IMR-90 (cell line): ENCODE results near the gene PAM16. TPM values are rescaled to one million over a fixed set of nuclear protein-coding genes. Genes with fewer than 3 reads are reported as not detected.
A peak's percentile ranks its signal among the peaks of the same experiment; 100 is the strongest.

Source experiments
- ATAC-seq: fragments of 200-7000 bp; cut with Tn5 transposase; 2 replicates; pipeline ENCODE4 v1.9.1; 2020; ENCODE audit warnings: low read depth, mild to moderate bottlenecking, moderate library complexity
- BruUV-seq: library from RNA; stranded (reverse); fragments of 400-500 nt; replicated peaks from 2 replicates; lab custom pipeline; 2021; lab: Mats Ljungman, UMichigan
- CTCF ChIA-PET: fragments of 300-600 bp; formaldehyde crosslinking; extraction: SDS; loops from one replicate; lab custom pipeline; 2021; ENCODE audit warnings: antibody characterized with exemption; lab: Yijun Ruan, JAX
- POLR2A ChIA-PET: fragments of 300-600 bp; sonication (Branson Sonifier 250); formaldehyde crosslinking; loops from one replicate; lab custom pipeline; 2022; ENCODE audit warnings: antibody characterized with exemption; ENCODE audit not compliant: unreplicated experiment; lab: Charles Lee
- DNase-seq: peaks from one replicate; pipeline ENCODE4 v3.0.0; 2013
- H2AFZ ChIP-seq: replicated peaks from 2 replicates; pipeline ENCODE3; 2013; ENCODE audit warnings: low read length, mild to moderate bottlenecking; ENCODE audit not compliant: poor library complexity
- H2AK5ac ChIP-seq: 2 replicates; pipeline ENCODE4 v1.6.1; 2013; ENCODE audit warnings: low read depth, low read length, inconsistent platforms
- H2AK9ac ChIP-seq: replicated peaks from 2 replicates; pipeline ENCODE3; 2013; ENCODE audit warnings: mild to moderate bottlenecking, low read depth, low read length, moderate library complexity; ENCODE audit not compliant: poor library complexity
- H2BK120ac ChIP-seq: 2 replicates; pipeline ENCODE4 v1.6.1; 2013; ENCODE audit warnings: low read depth, low read length, inconsistent platforms
- H2BK15ac ChIP-seq: 3 replicates; pipeline ENCODE4 v1.6.1; 2013; ENCODE audit warnings: low read depth, low read length, inconsistent platforms
- H2BK20ac ChIP-seq: 2 replicates; pipeline ENCODE4 v1.6.1; 2013; ENCODE audit warnings: low read depth, mild to moderate bottlenecking, inconsistent platforms, low read length, moderate library complexity
- H2BK5ac ChIP-seq: 2 replicates; pipeline ENCODE4 v1.6.1; 2013; ENCODE audit warnings: mild to moderate bottlenecking, low read depth, low read length, inconsistent platforms; ENCODE audit not compliant: poor library complexity, severe bottlenecking
- H3K14ac ChIP-seq: replicated peaks from 2 replicates; pipeline ENCODE4 v1.6.1; 2013; ENCODE audit warnings: low read depth, low read length, inconsistent platforms
- H3K18ac ChIP-seq: 2 replicates; pipeline ENCODE4 v1.6.1; 2013; ENCODE audit warnings: low read depth, low read length, control low read depth
- H3K23ac ChIP-seq: 2 replicates; pipeline ENCODE4 v1.6.1; 2013; ENCODE audit warnings: low read depth, low read length, inconsistent platforms
- H3K27ac ChIP-seq: 2 replicates; pipeline ENCODE4 v1.5.1; 2013; ENCODE audit warnings: mild to moderate bottlenecking, control low read depth, low read length; ENCODE audit not compliant: insufficient read depth
- H3K27me3 ChIP-seq: 2 replicates; pipeline ENCODE4 v1.6.1; 2013; ENCODE audit warnings: low read length; ENCODE audit not compliant: control insufficient read depth, insufficient read depth
- H3K36me3 ChIP-seq: 2 replicates; pipeline ENCODE4 v1.6.1; 2013; ENCODE audit warnings: low read length, mixed read lengths; ENCODE audit not compliant: control insufficient read depth, insufficient read depth
- H3K4ac ChIP-seq: 2 replicates; pipeline ENCODE4 v1.6.1; 2013; ENCODE audit warnings: low read depth, low read length, inconsistent platforms
- H3K4me1 ChIP-seq: 2 replicates; pipeline ENCODE4 v1.6.1; 2013; ENCODE audit warnings: low read length, mixed read lengths; ENCODE audit not compliant: control insufficient read depth, insufficient read depth
- H3K4me2 ChIP-seq: 2 replicates; pipeline ENCODE4 v1.6.1; 2013; ENCODE audit warnings: low read depth, mild to moderate bottlenecking, control low read depth, low read length, moderate library complexity
- H3K4me3 ChIP-seq: 2 replicates; pipeline ENCODE4 v1.5.1; 2013; ENCODE audit warnings: low read depth, mild to moderate bottlenecking, control low read depth, low read length, moderate library complexity; ENCODE audit not compliant: insufficient read depth
- H3K56ac ChIP-seq: 2 replicates; pipeline ENCODE4 v1.6.1; 2013; ENCODE audit warnings: low read length, inconsistent platforms; ENCODE audit not compliant: insufficient read depth; ENCODE audit errors: extremely low read depth
- H3K79me1 ChIP-seq, 2 experiments: 2 replicates each; pipeline ENCODE4 v1.6.1; 2013; ENCODE audit warnings: low read length in 2 of 2, inconsistent platforms in 1 of 2, low read depth in 1 of 2
- H3K9ac ChIP-seq: 2 replicates; pipeline ENCODE4 v1.6.1; 2013; ENCODE audit warnings: low read depth, low read length, control low read depth
- H3K9me1 ChIP-seq: 2 replicates; pipeline ENCODE4 v1.6.1; 2013; ENCODE audit warnings: low read length, inconsistent platforms; ENCODE audit not compliant: insufficient read depth
- H3K9me3 ChIP-seq: 2 replicates; pipeline ENCODE4 v1.6.1; 2013; ENCODE audit warnings: low read length; ENCODE audit not compliant: control insufficient read depth, insufficient read depth
- H4K20me1 ChIP-seq: 2 replicates; pipeline ENCODE4 v1.6.1; 2013; ENCODE audit warnings: low read length, inconsistent platforms; ENCODE audit not compliant: insufficient read depth
- H4K5ac ChIP-seq: 2 replicates; pipeline ENCODE4 v1.6.1; 2013; ENCODE audit warnings: mild to moderate bottlenecking, low read depth, low read length, control low read depth
- H4K8ac ChIP-seq, 2 experiments: 2 replicates each; pipeline ENCODE4 v1.6.1; 2013; ENCODE audit warnings: low read depth in 2 of 2, low read length in 2 of 2, control low read depth in 1 of 2, inconsistent platforms in 1 of 2
- H4K91ac ChIP-seq: 2 replicates; pipeline ENCODE4 v1.6.1; 2013; ENCODE audit warnings: low read depth, low read length, inconsistent platforms; ENCODE audit not compliant: insufficient read depth
- RAD21 ChIP-seq: IDR thresholded peaks from 2 replicates; pipeline ENCODE4 v1.6.1; 2012; ENCODE audit warnings: low read length, improper control_type of control experiment
- RFX5 ChIP-seq: IDR thresholded peaks from 2 replicates; pipeline ENCODE4 v1.8.0; 2012; ENCODE audit warnings: low read depth, mild to moderate bottlenecking, low read length, moderate library complexity
- SMC3 ChIP-seq: fragments of 150-350 bp; IDR thresholded peaks from 2 replicates; pipeline ENCODE4 v1.6.1; 2016; ENCODE audit warnings: low read depth, mild to moderate bottlenecking, antibody characterized with exemption, low read length, moderate library complexity
- USF2 ChIP-seq: fragments of 150-350 bp; IDR thresholded peaks from 2 replicates; pipeline ENCODE4 v1.6.1; 2017; ENCODE audit warnings: mild to moderate bottlenecking, antibody characterized with exemption, low read length, low read depth
- WGBS, 2 experiments: methylation state at CpG; one replicate each; pipeline versions ENCODE4 v1.1.5 to v1.1.7; 2013; ENCODE audit warnings: missing lambda C conversion rate in 2 of 2; ENCODE audit not compliant: insufficient read length in 1 of 2; ENCODE audit errors: extremely low coverage in 2 of 2; 5-methylcytosine and 5-hydroxymethylcytosine counted together
- dilution Hi-C: fragments of 300-500 bp; cut with HindIII; formaldehyde crosslinking; loops from one replicate; pipeline ENCODE4 v1.14.3; 2018; ENCODE audit warnings: low sequenced_read_pairs; ENCODE audit not compliant: unreplicated experiment
- in situ Hi-C: fragments of 300-500 bp; cut with MboI; formaldehyde crosslinking; loops from 3 replicates; pipeline ENCODE4 v1.14.3; 2019; ENCODE audit warnings: low sequenced_read_pairs, inconsistent platforms, mixed read lengths
- intact Hi-C: fragments of 100-400 bp; cut with micrococcal nuclease; formaldehyde crosslinking; loops from 2 replicates; pipeline ENCODE4 v1.10.0; 2022
- polyA plus RNA-seq, 3 experiments: library from polyadenylated mRNA; depleted of rRNA; stranded (reverse); fragments of >200 nt; gene quantifications; 2 replicates each; pipeline ENCODE4 v1.2.3, GENCODE V29; 2012; ENCODE audit warnings: low replicate concordance in 1 of 3
- total RNA-seq: library from RNA; depleted of rRNA; stranded (reverse); fragments of >200 nt; gene quantifications from 2 replicates; pipeline ENCODE4 v1.2.3, GENCODE V29; 2012

PAM16 gene
- total and polyA plus RNA-seq, 2 of the 4 experiments (the other 2 are of a cell fraction): 17.9 to 48.4 TPM

GRCh38 chr16:4295581-4295980 is 55.5 kb downstream of the PAM16 start:
- intact Hi-C loops: no loop called here
- Histone ChIP-seq H2BK15ac (no peak overlapping the region), H3K4ac (0 out of 2 replicates have a peak overlapping the region, but pooled peaks have one; percentile 15), H3K23ac (no peak overlapping the region), H3K79me1 (peaks cover 0 to 22% of the 10 kb centered on the region in 2 experiments; a peak in 2 of 4 replicates), H3K9me3 (no peaks in the 10 kb centered on the region), H3K4me2 (no peak overlapping the region), H3K4me3 (no peak overlapping the region), H3K18ac (no peak overlapping the region), H3K27ac (no peak overlapping the region), H2BK120ac (no peak overlapping the region), H3K56ac (no peak overlapping the region), H3K4me1 (peaks cover 28% of the 10 kb centered on the region), H2BK20ac (no peak overlapping the region), H4K20me1 (peaks cover 3% of the 10 kb centered on the region; the same call in 1 of the 2 replicates), H3K14ac (no peak overlapping the region), H2AFZ (no peak overlapping the region), H2AK9ac (no peak overlapping the region), H4K91ac (no peak overlapping the region), H3K36me3 (no peaks in the 10 kb centered on the region), H4K5ac (no peak overlapping the region), H2BK5ac (no peak overlapping the region), H3K27me3 (no peaks in the 10 kb centered on the region), H4K8ac (no peak overlapping the region), H3K9ac (no peak overlapping the region), H3K9me1 (peaks cover 9% of the 10 kb centered on the region; the same call in 1 of the 2 replicates), H2AK5ac (no peak overlapping the region)
- CTCF ChIA-PET: no interaction called here
- no peak for TF ChIP-seq SMC3
- TF ChIP-seq USF2: no peak
- TF ChIP-seq RAD21: no peak
- TF ChIP-seq RFX5: no peak
- no TSS peak for BruUV-seq
- in situ Hi-C loops: no loop called here
- dilution Hi-C loops: no loop called here
- DNase-seq (no peak), ATAC-seq (no peak)
- POLR2A ChIA-PET: no interaction called here
- WGBS, 2 experiments: no CpG with 5 or more reads among the region's 6 CpGs
